ENCODE results near the gene PDAP1. TPM values are rescaled to one million over a fixed set of nuclear protein-coding genes. Genes with fewer than 3 reads are reported as not detected.
A peak's percentile ranks its signal among the peaks of the same experiment; 100 is the strongest.
"Not testable (repeated sequence)": the region's sequence is repeated elsewhere in the genome, so short reads cannot be mapped to it uniquely, and the experiment has no call there.

Gene PDAP1
- polyA plus RNA-seq, 1 donor, result 94.9 TPM

DNA sequence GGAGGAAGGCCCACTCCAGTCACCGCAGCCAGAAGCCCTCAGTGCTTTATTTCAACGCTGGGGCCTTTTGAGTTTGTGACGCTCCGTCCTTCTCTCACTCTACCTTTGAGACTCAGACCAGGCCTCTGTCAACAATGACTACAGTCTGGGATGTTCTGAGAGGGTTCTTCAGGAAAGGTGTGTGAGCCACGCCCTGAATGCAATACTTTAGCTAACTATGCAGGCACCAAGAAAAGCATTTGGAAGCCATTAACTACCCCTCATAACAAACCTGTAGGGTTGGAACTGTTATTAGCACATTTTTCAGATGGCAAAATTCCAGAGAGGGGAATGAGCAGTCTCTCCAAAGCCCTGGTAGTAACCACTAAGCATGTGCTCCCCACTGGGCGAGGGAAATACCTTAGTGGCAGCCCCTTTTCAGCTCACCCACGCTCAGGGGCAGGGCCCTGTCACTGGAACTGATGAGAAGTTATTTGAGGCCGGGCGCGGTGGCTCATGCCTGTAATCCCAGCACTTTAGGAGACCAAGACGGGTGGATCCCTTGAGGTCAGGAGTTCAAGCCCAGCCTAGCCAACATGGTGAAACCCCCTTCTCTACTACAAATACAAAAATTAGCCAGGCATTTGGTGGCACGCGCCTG, 39.5 kb downstream of the PDAP1 start:
- WGBS (ENCODE audit: insufficient coverage, low lambda C conversion rate), result 100% methylated on average over 1 of the region's 13 CpGs
- no peaks in the 10 kb centered on the region for H3K9me3 ChIP-seq (ENCODE audit: control insufficient read depth, low read depth, low read length)
- H3K36me3 ChIP-seq (ENCODE audit: control insufficient read depth, insufficient read depth, low read length), result peaks cover 38% of the 10 kb centered on the region
- no peak for DNase-seq
- H3K27me3 ChIP-seq (ENCODE audit: control insufficient read depth, insufficient read depth, low read length), result no peaks in the 10 kb centered on the region
- no peak overlapping the region for H3K27ac ChIP-seq (ENCODE audit: low read length)
- no peaks in the 10 kb centered on the region for H3K4me1 ChIP-seq (ENCODE audit: control insufficient read depth, insufficient read depth, low read length)
- no peak overlapping the region for H3K4me3 ChIP-seq (ENCODE audit: low read length)

DNA sequence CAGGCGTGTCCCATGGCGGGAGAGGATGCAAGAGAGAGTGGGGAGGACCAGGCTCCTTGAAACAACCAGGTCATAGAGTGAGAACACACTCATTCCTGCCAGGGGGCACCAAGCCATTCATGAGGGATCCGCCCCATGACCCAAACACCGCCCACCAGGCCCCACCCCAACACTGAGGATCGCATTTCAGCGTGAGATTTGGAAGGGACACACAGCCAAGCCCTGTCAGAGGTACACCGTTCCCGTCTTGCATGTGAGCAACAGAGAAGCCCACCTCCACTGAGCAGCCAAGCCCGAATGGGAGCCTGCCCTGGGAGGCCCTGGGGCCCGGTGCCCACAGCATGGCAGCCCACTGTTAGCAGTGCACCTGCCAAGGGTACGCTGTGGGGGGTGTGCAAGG, 41.8 kb downstream of the PDAP1 start:
- Histone ChIP-seq H3K4me3 (ENCODE audit: low read length) (no peak overlapping the region), H3K4me1 (ENCODE audit: control insufficient read depth, insufficient read depth, low read length) (no peaks in the 10 kb centered on the region), H3K9me3 (ENCODE audit: control insufficient read depth, low read depth, low read length) (no peaks in the 10 kb centered on the region), H3K36me3 (ENCODE audit: control insufficient read depth, insufficient read depth, low read length) (peaks cover 56% of the 10 kb centered on the region), H3K27me3 (ENCODE audit: control insufficient read depth, insufficient read depth, low read length) (no peaks in the 10 kb centered on the region), H3K27ac (ENCODE audit: low read length) (no peak overlapping the region)
- no CpG with 5 or more reads among the region's 11 CpGs for WGBS (ENCODE audit: insufficient coverage, low lambda C conversion rate)
- no peak for DNase-seq

DNA sequence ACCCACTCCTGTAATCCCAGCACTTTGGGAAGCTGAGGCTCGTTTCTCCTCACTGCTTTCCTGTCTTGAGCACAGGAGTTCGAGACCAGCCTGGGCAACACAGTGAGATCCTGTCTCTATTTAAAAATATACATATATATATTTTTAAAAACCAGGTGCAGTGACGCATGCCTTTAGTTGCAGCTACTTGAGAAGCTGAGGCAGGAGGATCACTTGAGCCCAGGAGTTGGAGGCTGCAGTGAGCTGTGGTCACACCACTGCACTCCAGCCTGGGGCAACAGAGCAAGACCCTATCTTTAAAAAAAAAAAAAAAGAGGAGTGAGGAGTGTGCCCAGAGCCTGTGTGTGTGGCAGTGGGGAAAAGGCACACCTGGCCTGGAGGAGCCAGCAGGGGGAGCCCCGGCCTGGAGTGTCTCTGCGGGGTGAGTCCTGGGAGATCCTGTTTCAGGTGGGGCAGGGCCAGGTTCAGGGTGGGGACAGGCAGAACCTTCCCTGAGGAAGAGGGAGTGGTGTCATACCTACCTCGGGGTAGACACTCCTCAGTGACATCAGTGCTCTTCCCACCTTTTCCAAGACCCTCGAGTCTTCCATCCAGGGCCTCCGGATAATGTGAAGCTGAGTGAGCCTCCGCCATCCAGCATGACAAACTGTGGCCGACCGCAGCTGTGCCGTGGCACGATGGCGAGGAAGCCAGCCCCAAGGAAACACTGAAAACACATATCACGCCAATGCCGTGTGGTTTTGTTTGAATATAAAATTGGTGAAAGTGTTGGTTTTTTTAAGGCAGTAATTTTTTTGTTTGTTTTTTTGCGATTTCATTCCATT, 42.9 kb downstream of the PDAP1 start:
- Histone ChIP-seq H3K36me3 (ENCODE audit: control insufficient read depth, insufficient read depth, low read length) (peaks cover 67% of the 10 kb centered on the region), H3K27ac (ENCODE audit: low read length) (no peak overlapping the region), H3K9me3 (ENCODE audit: control insufficient read depth, low read depth, low read length) (no peaks in the 10 kb centered on the region), H3K27me3 (ENCODE audit: control insufficient read depth, insufficient read depth, low read length) (no peaks in the 10 kb centered on the region), H3K4me1 (ENCODE audit: control insufficient read depth, insufficient read depth, low read length) (no peaks in the 10 kb centered on the region), H3K4me3 (ENCODE audit: low read length) (no peak overlapping the region)
- DNase-seq, result peak in 1 of 2 donors; percentile 47
- 80% methylated on average over 1 of the region's 17 CpGs for WGBS (ENCODE audit: insufficient coverage, low lambda C conversion rate)

DNA sequence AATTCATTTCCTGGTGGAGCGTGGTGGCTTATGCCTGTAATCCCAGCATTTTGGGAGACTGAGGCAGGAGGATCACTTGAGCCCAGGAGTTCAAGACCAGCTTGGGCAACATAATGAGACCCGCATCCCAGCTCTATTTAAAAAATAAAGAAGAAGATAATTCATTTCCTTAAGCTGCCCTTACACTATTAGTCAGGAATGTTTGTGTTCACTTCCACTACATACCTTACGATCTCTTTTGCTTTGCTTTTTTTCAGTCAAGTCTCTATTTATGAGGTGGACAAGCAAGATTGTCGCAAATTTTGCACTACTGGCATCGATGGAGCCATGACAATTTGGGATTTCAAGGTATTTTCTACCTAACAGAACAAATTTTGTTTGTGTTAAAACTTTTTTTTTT, 45.1 kb downstream of the PDAP1 start:
- Histone ChIP-seq H3K4me3 (ENCODE audit: low read length) (no peak overlapping the region), H3K4me1 (ENCODE audit: control insufficient read depth, insufficient read depth, low read length) (no peaks in the 10 kb centered on the region), H3K27me3 (ENCODE audit: control insufficient read depth, insufficient read depth, low read length) (no peaks in the 10 kb centered on the region), H3K36me3 (ENCODE audit: control insufficient read depth, insufficient read depth, low read length) (peaks cover 78% of the 10 kb centered on the region), H3K9me3 (ENCODE audit: control insufficient read depth, low read depth, low read length) (no peaks in the 10 kb centered on the region), H3K27ac (ENCODE audit: low read length) (no peak overlapping the region)
- DNase-seq, result no peak
- 100% methylated on average over 3 of the region's 5 CpGs for WGBS (ENCODE audit: insufficient coverage, low lambda C conversion rate)

DNA sequence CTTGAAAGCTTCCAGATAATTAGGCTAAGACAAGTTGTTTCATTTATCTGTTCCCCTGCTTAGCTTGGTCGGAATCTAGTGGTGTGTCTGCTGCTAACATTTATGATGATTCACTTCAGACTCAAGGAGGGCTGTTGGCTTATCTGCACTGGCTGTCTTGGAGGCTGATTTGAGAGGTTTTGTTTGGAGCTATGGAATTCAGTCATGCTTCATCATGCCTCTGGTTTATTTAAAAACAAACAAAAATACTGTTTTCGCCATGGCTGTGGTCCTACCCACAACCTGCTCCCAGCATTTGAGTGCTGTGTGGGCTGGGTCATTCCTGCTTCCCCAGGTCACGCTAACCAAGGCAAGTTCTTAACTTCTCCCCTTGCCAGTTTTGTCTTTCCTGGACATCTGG, 45.6 kb downstream of the PDAP1 start:
- no peaks in the 10 kb centered on the region for H3K27me3 ChIP-seq (ENCODE audit: control insufficient read depth, insufficient read depth, low read length)
- peaks cover 83% of the 10 kb centered on the region for H3K36me3 ChIP-seq (ENCODE audit: control insufficient read depth, insufficient read depth, low read length)
- no peaks in the 10 kb centered on the region for H3K4me1 ChIP-seq (ENCODE audit: control insufficient read depth, insufficient read depth, low read length)
- no peak overlapping the region for H3K27ac ChIP-seq (ENCODE audit: low read length)
- no peak for DNase-seq
- H3K9me3 ChIP-seq (ENCODE audit: control insufficient read depth, low read depth, low read length), result no peaks in the 10 kb centered on the region
- WGBS (ENCODE audit: insufficient coverage, low lambda C conversion rate), result no CpG with 5 or more reads among the region's 3 CpGs
- H3K4me3 ChIP-seq (ENCODE audit: low read length), result no peak overlapping the region

DNA sequence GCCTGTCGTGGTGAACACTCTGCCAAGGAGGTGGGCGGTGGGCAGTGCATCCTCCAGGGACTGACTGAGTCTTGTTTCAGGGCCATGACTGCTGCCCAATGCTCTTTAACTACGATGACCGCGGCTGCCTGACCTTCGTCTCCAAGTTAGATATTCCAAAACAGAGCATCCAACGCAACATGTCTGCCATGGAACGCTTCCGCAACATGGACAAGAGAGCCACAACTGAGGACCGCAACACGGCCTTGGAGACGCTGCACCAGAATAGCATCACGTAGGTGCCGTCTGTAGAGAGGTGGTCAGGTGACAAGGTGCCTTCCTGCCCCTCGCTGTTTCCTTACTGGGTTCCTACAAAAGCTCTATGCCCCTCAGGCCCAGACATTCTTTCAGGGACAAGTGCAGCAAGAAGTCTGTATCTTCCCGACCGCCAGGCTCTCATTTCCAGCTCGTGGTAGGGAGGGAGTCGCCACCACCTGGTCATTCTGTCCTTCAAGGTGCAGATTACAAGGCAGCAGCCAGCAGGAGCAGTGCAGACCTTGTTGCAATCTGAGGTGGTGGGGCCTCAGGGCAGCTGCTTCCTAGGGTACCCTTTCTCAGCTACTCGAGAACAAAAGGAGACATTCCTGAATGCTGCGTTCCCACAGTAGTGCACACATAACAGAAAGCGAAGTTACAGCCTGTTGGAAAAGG, 48.8 kb downstream of the PDAP1 start:
- no peak for DNase-seq
- WGBS (ENCODE audit: insufficient coverage, low lambda C conversion rate), result no CpG with 5 or more reads among the region's 22 CpGs
- Histone ChIP-seq H3K4me3 (ENCODE audit: low read length) (no peak overlapping the region), H3K27me3 (ENCODE audit: control insufficient read depth, insufficient read depth, low read length) (no peaks in the 10 kb centered on the region), H3K36me3 (ENCODE audit: control insufficient read depth, insufficient read depth, low read length) (peaks cover 78% of the 10 kb centered on the region), H3K9me3 (ENCODE audit: control insufficient read depth, low read depth, low read length) (no peaks in the 10 kb centered on the region), H3K4me1 (ENCODE audit: control insufficient read depth, insufficient read depth, low read length) (no peaks in the 10 kb centered on the region), H3K27ac (ENCODE audit: low read length) (no peak overlapping the region)

DNA sequence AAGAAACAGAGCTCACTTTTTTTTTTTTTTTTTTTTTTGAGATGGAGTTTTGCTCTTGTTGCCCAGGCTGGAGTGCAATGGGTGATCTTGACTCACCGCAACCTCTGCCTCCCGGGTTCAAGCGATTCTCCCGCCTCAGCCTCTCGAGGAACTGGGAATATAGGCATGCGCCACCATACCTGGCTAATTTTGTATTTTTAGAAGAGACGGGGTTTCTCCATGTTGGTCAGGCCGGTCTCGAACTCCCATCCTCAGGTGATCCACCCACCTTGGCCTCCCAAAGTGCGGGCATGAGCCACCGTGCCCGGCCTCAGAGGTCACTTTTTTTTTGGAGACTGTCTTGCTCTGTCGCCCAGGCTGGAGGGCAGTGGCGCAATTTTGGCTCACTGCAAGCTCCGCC, 49.9 kb downstream of the PDAP1 start:
- DNase-seq; H3K9me3 ChIP-seq (ENCODE audit: control insufficient read depth, low read depth, low read length); H3K4me1 ChIP-seq (ENCODE audit: control insufficient read depth, insufficient read depth, low read length); H3K27ac ChIP-seq (ENCODE audit: low read length); H3K4me3 ChIP-seq (ENCODE audit: low read length); H3K27me3 ChIP-seq (ENCODE audit: control insufficient read depth, insufficient read depth, low read length): not testable (repeated sequence)
- peaks cover 79% of the 10 kb centered on the region for H3K36me3 ChIP-seq (ENCODE audit: control insufficient read depth, insufficient read depth, low read length)
- 100% methylated on average over 1 of the region's 15 CpGs for WGBS (ENCODE audit: insufficient coverage, low lambda C conversion rate)

DNA sequence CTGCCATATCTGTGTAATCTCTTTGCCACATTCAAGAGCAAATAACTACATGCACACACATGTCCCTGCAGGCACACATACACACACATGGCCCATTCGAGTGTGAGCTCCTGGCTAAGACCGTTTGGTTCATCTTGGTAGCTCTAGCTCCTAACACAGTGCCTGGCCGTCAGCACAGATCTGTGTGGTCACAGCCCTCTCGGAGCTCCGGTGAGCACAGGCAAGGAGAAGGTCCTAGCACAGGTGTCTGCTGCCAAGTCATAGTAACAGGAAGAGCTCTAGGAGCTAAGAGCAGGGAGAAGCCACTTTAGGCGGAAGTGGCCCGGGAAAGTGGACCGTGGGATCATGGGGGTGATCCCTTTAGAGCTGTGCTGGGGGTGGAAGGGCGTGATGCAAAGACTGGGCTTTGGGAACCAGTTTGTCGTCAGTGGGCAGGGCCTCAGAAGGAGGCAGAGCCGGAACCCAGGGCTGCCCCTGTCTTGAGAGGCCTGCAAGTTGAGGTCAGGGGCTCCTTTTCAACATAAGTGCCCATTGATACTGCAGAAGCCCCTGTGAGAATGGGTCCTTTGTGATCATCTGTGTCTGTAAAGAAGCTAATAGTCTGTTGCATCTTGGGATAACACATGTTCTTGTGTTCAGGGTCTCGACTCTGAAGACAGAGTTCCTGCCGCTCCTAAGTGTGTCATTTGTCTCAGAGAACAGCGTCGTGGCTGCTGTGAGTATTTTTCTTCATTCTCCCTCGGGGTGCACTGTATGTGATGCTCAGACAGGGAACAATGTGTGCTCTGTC, 50.5 kb downstream of the PDAP1 start:
- H3K27ac ChIP-seq (ENCODE audit: low read length), result no peak overlapping the region
- no peaks in the 10 kb centered on the region for H3K4me1 ChIP-seq (ENCODE audit: control insufficient read depth, insufficient read depth, low read length)
- DNase-seq, result peak in 1 of 2 donors; percentile 15
- H3K9me3 ChIP-seq (ENCODE audit: control insufficient read depth, low read depth, low read length), result no peaks in the 10 kb centered on the region
- H3K27me3 ChIP-seq (ENCODE audit: control insufficient read depth, insufficient read depth, low read length), result no peaks in the 10 kb centered on the region
- no peak overlapping the region for H3K4me3 ChIP-seq (ENCODE audit: low read length)
- no CpG with 5 or more reads among the region's 16 CpGs for WGBS (ENCODE audit: insufficient coverage, low lambda C conversion rate)
- peaks cover 74% of the 10 kb centered on the region for H3K36me3 ChIP-seq (ENCODE audit: control insufficient read depth, insufficient read depth, low read length)

DNA sequence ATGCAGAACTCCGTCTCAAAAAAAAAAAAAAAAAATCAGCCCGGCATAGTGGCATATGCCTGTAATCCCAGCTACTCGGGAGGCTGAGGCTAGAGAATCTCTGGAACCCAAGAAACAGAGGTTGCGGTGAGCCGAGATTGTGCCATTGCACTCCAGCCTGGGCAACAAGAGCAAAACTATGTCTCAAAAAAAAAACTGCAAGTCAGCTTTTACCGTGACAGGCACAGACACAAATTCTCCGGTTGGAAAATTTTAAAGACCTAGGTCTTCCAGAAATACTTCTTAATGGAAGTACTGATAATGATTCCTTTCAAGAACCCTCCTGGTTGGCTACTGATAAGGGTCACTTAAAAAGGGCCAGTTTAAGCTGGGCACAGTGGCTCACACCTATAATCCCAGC, 53.3 kb downstream of the PDAP1 start:
- Histone ChIP-seq H3K36me3 (ENCODE audit: control insufficient read depth, insufficient read depth, low read length) (peaks cover 72% of the 10 kb centered on the region), H3K27me3 (ENCODE audit: control insufficient read depth, insufficient read depth, low read length) (no peaks in the 10 kb centered on the region), H3K9me3 (ENCODE audit: control insufficient read depth, low read depth, low read length) (no peaks in the 10 kb centered on the region), H3K4me3 (ENCODE audit: low read length) (no peak overlapping the region), H3K4me1 (ENCODE audit: control insufficient read depth, insufficient read depth, low read length) (no peaks in the 10 kb centered on the region), H3K27ac (ENCODE audit: low read length) (no peak overlapping the region)
- WGBS (ENCODE audit: insufficient coverage, low lambda C conversion rate), result 100% methylated on average over 2 of the region's 7 CpGs
- no peak for DNase-seq

DNA sequence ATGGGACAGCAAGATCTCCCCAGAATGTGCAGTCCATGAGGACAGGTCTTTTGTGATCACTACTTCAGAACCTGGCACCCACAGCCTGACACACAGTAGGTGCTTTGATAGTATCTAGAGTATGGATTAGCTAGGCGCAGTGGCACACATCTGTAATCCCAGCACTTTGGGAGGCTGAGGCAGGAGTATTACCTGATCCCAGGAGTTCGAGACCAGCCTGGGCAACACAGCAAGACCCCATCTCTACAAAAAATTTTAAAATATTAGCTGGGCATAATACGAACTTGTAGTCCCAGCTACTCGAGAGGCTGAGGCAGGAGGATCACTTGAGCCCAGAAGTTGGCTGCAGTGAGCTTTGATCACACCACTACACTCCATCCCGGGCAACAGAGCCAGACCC, 56.1 kb downstream of the PDAP1 start:
- Histone ChIP-seq H3K27me3 (ENCODE audit: control insufficient read depth, insufficient read depth, low read length) (no peaks in the 10 kb centered on the region), H3K36me3 (ENCODE audit: control insufficient read depth, insufficient read depth, low read length) (peaks cover 72% of the 10 kb centered on the region), H3K4me3 (ENCODE audit: low read length) (no peak overlapping the region), H3K4me1 (ENCODE audit: control insufficient read depth, insufficient read depth, low read length) (no peaks in the 10 kb centered on the region), H3K9me3 (ENCODE audit: control insufficient read depth, low read depth, low read length) (no peaks in the 10 kb centered on the region), H3K27ac (ENCODE audit: low read length) (no peak overlapping the region)
- no CpG with 5 or more reads among the region's 5 CpGs for WGBS (ENCODE audit: insufficient coverage, low lambda C conversion rate)
- no peak for DNase-seq
